Superior temporal gyrus (tissue), 1 donor: ENCODE results near the gene YBEY.
"Not testable (repeated sequence)": the region's sequence is repeated elsewhere in the genome, so short reads cannot be mapped to it uniquely, and the experiment has no call there.

Experiments
- DNase-seq: peaks from one replicate; pipeline ENCODE4 v3.0.0-alpha.2; 2016; ENCODE audit errors: extremely low spot score

YBEY gene

GRCh38 chr21:46285761-46286647 lies at the start of gene YBEY:
Gene YBEY (plus strand): TSS chr21:46286342. CDS start chr21:46286914, 572 bp downstream.
- DNase-seq, result peak; percentile 92

- DNase-seq, result no peak
Observed at GRCh38 chr21:46237474-46237873, 48.7 kb upstream of the YBEY start.

GRCh38 chr21:46239817-46240325 lies 46.3 kb upstream of the YBEY start:
- DNase-seq, result no peak

- not testable (repeated sequence) for DNase-seq
Observed at GRCh38 chr21:46241577-46241976, 44.6 kb upstream of the YBEY start.

GRCh38 chr21:46243325-46243724 lies 42.8 kb upstream of the YBEY start:
- no peak for DNase-seq

- no peak for DNase-seq
Observed at GRCh38 chr21:46243960-46244361, 42.2 kb upstream of the YBEY start.

- no peak for DNase-seq
Observed at GRCh38 chr21:46244602-46245001, 41.5 kb upstream of the YBEY start.

- DNase-seq, result no peak
Observed at GRCh38 chr21:46245213-46245915, 40.8 kb upstream of the YBEY start.

GRCh38 chr21:46246345-46246744 lies 39.8 kb upstream of the YBEY start:
- no peak for DNase-seq

- no peak for DNase-seq
Observed at GRCh38 chr21:46247699-46248421, 38.3 kb upstream of the YBEY start.

- DNase-seq, result no peak
Observed at GRCh38 chr21:46248422-46248782, 37.7 kb upstream of the YBEY start.

GRCh38 chr21:46248827-46249226 lies 37.3 kb upstream of the YBEY start:
- DNase-seq, result no peak

GRCh38 chr21:46250146-46250725 lies 35.9 kb upstream of the YBEY start:
- no peak for DNase-seq

GRCh38 chr21:46252840-46253239 lies 33.3 kb upstream of the YBEY start:
- DNase-seq, result no peak

GRCh38 chr21:46253610-46254124 lies 32.5 kb upstream of the YBEY start:
- DNase-seq, result no peak

- no peak for DNase-seq
Observed at GRCh38 chr21:46254208-46254975, 31.8 kb upstream of the YBEY start.

- DNase-seq, result no peak
Observed at GRCh38 chr21:46255166-46255565, 31.0 kb upstream of the YBEY start.

- no peak for DNase-seq
Observed at GRCh38 chr21:46255758-46256337, 30.3 kb upstream of the YBEY start.

GRCh38 chr21:46256501-46256994 lies 29.6 kb upstream of the YBEY start:
- no peak for DNase-seq

GRCh38 chr21:46264046-46264689 lies 22.0 kb upstream of the YBEY start:
- DNase-seq, result no peak
